AG09309 (cell line): ENCODE data around the gene EHBP1L1.
A peak's percentile ranks its signal among the peaks of the same experiment; 100 is the strongest.

Experiments used
- DNase-seq: peaks from one replicate; pipeline ENCODE4 v3.0.0-alpha.2; 2010; ENCODE audit warnings: low read depth
- H3K4me3 ChIP-seq: 2 replicates; pipeline ENCODE4 v1.5.1; 2011; ENCODE audit warnings: mild to moderate bottlenecking, low read depth, low read length, moderate library complexity; ENCODE audit not compliant: control insufficient read depth
- TF ChIP-seq, protein P1 (sequence below): IDR thresholded peaks from 2 replicates; pipeline ENCODE4 v1.5.1; 2011; ENCODE audit warnings: mild to moderate bottlenecking, low read depth, low read length, inconsistent platforms; ENCODE audit not compliant: insufficient read depth, control insufficient read depth; ENCODE audit errors: missing control alignments

The EHBP1L1 gene

DNA sequence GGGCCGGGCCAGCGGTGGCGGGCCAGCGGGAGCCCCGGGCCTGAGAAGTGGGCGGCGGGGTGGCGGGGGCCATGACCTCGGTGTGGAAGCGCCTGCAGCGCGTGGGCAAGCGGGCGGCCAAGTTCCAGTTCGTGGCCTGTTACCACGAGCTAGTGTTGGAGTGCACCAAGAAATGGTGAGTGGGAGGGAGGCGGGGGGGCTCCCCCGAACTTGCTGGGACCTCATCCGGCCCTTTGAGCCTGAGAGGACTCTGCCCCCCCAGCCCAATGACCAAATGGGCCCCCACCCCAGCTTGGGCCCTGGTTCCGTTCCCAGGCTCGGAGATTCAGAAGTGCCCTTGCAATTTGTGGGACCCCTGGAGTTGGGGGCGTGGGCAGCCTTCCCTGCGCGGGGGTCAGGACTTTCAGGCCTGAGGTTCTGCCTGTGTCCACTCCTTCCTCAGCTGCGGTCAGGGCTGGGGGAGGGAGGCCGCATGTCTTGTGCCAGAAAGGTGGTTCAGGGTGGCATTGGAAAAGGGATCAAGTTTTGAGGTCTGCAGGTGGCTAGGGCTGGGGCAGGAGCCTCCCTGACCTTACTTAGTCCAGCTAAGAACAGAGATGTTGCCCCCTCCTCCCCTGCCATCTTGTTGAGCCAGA is 496 bp downstream of the EHBP1L1 start:
- TF ChIP-seq, protein P1, sequence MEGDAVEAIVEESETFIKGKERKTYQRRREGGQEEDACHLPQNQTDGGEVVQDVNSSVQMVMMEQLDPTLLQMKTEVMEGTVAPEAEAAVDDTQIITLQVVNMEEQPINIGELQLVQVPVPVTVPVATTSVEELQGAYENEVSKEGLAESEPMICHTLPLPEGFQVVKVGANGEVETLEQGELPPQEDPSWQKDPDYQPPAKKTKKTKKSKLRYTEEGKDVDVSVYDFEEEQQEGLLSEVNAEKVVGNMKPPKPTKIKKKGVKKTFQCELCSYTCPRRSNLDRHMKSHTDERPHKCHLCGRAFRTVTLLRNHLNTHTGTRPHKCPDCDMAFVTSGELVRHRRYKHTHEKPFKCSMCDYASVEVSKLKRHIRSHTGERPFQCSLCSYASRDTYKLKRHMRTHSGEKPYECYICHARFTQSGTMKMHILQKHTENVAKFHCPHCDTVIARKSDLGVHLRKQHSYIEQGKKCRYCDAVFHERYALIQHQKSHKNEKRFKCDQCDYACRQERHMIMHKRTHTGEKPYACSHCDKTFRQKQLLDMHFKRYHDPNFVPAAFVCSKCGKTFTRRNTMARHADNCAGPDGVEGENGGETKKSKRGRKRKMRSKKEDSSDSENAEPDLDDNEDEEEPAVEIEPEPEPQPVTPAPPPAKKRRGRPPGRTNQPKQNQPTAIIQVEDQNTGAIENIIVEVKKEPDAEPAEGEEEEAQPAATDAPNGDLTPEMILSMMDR: no peak
- peak overlapping the region; percentile 86 for H3K4me3 ChIP-seq
- no peak for DNase-seq

DNA sequence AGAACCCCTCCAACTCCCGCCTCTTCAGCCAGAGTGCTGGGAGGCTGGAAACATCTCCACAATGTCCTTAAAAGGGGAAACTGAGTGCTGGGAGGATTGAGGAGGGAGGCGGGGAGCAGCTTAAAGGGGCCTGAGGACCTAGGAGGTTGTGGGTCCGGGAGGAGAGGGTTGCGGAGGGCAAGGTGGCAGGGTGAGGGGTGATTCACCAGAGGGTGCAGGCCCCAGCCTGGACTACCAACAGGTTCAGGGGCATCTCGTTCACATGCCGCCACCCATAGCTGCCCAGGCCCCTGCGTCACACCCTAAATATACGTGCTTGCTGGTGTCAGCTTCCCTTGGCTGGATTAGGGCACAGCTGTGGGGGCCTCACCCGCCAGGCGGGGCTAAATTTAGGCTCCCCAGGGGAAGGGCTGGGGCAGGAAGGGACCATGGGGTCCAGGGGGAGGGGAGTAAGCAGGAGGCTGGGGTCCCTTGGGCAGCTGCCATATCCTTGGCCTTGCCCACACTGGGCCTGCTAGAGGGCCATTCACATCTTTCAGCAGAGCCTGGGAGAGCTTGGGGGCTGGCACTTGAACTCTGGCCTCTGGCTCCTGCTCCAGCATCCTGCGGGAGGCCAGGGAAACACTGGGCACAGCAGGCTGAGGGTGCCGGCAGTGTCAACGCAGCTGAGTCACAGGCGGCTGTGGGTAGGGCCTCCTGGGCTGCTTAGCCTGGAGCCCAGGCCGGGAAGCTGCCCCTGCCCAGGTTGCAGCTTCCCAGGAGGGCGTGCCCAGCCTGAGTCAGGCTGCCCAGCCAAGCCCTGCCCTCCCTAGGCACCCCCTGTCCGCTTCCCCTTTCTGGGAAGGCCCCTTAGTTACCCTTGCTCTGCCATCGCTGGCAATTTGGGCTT is 1.3 kb downstream of the EHBP1L1 start:
- H3K4me3 ChIP-seq: peak overlapping the region; percentile 86
- DNase-seq: no peak
- TF ChIP-seq, protein P1: no peak

DNA sequence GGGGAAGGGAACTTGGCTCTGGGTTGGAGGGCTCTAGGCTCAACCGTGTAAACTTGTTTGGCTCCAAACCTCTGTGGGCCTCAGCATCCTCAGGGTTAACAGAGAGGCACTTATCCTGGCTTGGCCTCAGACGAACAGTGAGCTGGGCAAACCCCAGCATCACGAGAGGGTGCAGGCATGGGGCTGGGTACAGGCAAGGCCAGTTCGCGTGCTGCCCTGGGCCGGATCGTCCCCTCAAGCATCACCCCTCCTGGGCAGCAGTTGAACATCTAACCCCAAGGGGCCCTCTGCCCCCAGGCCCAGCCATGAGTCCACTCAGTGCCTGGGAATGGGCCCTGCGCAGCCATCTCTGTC is 1.9 kb downstream of the EHBP1L1 start:
- H3K4me3 ChIP-seq: peak overlapping the region; percentile 86
- TF ChIP-seq, protein P1: no peak
- DNase-seq: no peak

DNA sequence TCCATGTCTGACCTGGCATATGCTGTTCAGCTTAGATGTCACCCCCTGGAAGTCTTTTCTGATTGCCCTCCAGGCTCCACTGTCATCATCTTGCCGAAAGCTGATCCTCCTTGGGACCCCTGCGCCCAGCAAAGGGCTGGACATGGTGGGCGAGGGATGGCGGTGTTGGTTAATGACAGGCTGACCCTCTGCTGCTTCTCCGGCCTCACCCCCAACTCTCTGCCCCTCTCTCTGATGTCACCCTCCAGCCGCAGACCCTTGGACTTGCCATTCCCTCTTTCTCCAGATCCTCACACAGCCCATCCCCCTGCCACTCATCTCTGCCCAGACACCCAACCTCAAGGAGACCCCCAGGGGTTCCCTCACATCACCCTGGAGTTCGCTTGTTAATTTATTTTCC is 2.3 kb downstream of the EHBP1L1 start:
- TF ChIP-seq, protein P1: no peak
- H3K4me3 ChIP-seq: 0 out of 2 replicates have a peak overlapping the region, but pooled peaks have one; percentile 86

DNA sequence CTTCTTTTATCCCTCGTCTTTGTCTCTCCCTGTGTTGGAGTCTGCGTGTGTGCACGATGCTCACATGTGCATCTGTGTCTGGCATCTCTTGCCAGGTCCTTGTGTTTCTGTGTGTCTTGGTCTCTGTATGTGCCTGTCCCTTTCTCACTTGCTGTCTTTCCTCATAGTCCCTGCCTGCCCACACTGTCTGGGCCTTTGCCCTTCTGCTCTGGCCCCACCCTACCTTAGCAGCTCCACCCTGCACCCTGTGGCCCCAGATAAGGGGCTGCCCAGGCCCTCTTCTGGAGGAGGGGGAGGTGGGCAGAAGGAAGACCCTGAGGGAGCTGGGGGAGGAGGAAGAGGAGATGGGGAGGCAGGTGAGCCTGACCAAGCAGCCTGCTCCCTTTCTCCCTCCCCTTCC is 2.8 kb downstream of the EHBP1L1 start:
- no peak overlapping the region for H3K4me3 ChIP-seq
- TF ChIP-seq, protein P1: no peak
- DNase-seq: no peak

More for the DNA sequence above, 2.3 kb downstream of the EHBP1L1 start:
- DNase-seq: no peak

DNA sequence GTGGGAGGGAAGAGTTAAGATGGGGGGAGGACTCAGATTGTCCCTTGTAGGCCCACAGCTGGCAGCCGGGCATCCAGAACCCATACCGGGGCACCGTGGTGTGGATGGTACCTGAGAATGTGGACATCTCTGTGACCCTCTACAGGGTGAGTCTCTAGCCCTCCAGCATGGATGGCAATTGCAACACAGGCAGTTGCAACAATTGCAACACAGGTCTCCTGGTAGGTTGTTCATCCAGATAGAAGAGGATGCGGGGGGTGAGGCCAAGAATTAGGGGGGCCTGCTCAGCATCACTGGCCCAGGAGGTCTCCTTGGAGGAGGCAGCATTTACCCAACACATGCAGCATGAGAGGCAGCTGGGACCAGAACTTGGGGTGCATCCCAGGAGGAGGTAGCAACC is 3.4 kb downstream of the EHBP1L1 start:
- DNase-seq: no peak
- H3K4me3 ChIP-seq: no peak overlapping the region
- TF ChIP-seq, protein P1: no peak
